IPS-15b (cell line): Measurements from ENCODE around the gene HPS1.

Source experiments
- H3K27me3 ChIP-seq: one replicate; pipeline ENCODE4 v1.6.1; 2013; ENCODE audit warnings: low read length; ENCODE audit not compliant: control insufficient read depth, insufficient read depth
- H3K36me3 ChIP-seq: one replicate; pipeline ENCODE4 v1.6.1; 2013; ENCODE audit warnings: low read length; ENCODE audit not compliant: control insufficient read depth, insufficient read depth
- H3K4me1 ChIP-seq: one replicate; pipeline ENCODE4 v1.6.1; 2013; ENCODE audit warnings: mild to moderate bottlenecking, low read length; ENCODE audit not compliant: control insufficient read depth, insufficient read depth
- H3K4me3 ChIP-seq: one replicate; pipeline ENCODE4 v1.5.1; 2013; ENCODE audit warnings: low read depth, low read length
- H3K9ac ChIP-seq: one replicate; pipeline ENCODE4 v1.6.1; 2013; ENCODE audit warnings: low read depth, mild to moderate bottlenecking, low read length
- H3K9me3 ChIP-seq: one replicate; pipeline ENCODE4 v1.6.1; 2013; ENCODE audit warnings: mild to moderate bottlenecking, low read length; ENCODE audit not compliant: control insufficient read depth, insufficient read depth

HPS1 gene

GRCh38 chr10:98376485-98376884 lies 70.2 kb downstream of the HPS1 start:
- Histone ChIP-seq H3K36me3 (no peaks in the 10 kb centered on the region), H3K4me3 (no peak overlapping the region), H3K9me3 (no peaks in the 10 kb centered on the region), H3K4me1 (no peaks in the 10 kb centered on the region), H3K9ac (no peak overlapping the region), H3K27me3 (no peaks in the 10 kb centered on the region)

GRCh38 chr10:98374217-98374985 lies 72.3 kb downstream of the HPS1 start:
- H3K27me3 ChIP-seq: no peaks in the 10 kb centered on the region
- no peaks in the 10 kb centered on the region for H3K9me3 ChIP-seq
- H3K4me1 ChIP-seq: peaks cover 3% of the 10 kb centered on the region
- H3K36me3 ChIP-seq: no peaks in the 10 kb centered on the region
- H3K9ac ChIP-seq: no peak overlapping the region
- no peak overlapping the region for H3K4me3 ChIP-seq

GRCh38 chr10:98373260-98374040 lies 73.3 kb downstream of the HPS1 start:
- Histone ChIP-seq H3K27me3 (no peaks in the 10 kb centered on the region), H3K4me1 (peaks cover 5% of the 10 kb centered on the region), H3K4me3 (no peak overlapping the region), H3K9me3 (no peaks in the 10 kb centered on the region), H3K9ac (no peak overlapping the region), H3K36me3 (no peaks in the 10 kb centered on the region)

- no peaks in the 10 kb centered on the region for H3K27me3 ChIP-seq
- H3K9me3 ChIP-seq: no peaks in the 10 kb centered on the region
- no peak overlapping the region for H3K4me3 ChIP-seq
- peaks cover 5% of the 10 kb centered on the region for H3K4me1 ChIP-seq
- no peak overlapping the region for H3K9ac ChIP-seq
- H3K36me3 ChIP-seq: no peaks in the 10 kb centered on the region
These were observed 75.6 kb downstream of the HPS1 start for GRCh38 chr10:98370831-98371820.

- H3K27me3 ChIP-seq: no peaks in the 10 kb centered on the region
- H3K4me3 ChIP-seq: no peak overlapping the region
- H3K36me3 ChIP-seq: no peaks in the 10 kb centered on the region
- peaks cover 5% of the 10 kb centered on the region for H3K4me1 ChIP-seq
- no peak overlapping the region for H3K9ac ChIP-seq
- no peaks in the 10 kb centered on the region for H3K9me3 ChIP-seq
These were observed 76.9 kb downstream of the HPS1 start for GRCh38 chr10:98369801-98370200.

GRCh38 chr10:98368644-98369043 lies 78.1 kb downstream of the HPS1 start:
- no peaks in the 10 kb centered on the region for H3K9me3 ChIP-seq
- no peaks in the 10 kb centered on the region for H3K27me3 ChIP-seq
- no peak overlapping the region for H3K9ac ChIP-seq
- H3K4me3 ChIP-seq: no peak overlapping the region
- no peaks in the 10 kb centered on the region for H3K36me3 ChIP-seq
- peaks cover 5% of the 10 kb centered on the region for H3K4me1 ChIP-seq

GRCh38 chr10:98367604-98368451 lies 78.9 kb downstream of the HPS1 start:
- H3K9me3 ChIP-seq: no peaks in the 10 kb centered on the region
- H3K9ac ChIP-seq: no peak overlapping the region
- H3K36me3 ChIP-seq: no peaks in the 10 kb centered on the region
- H3K4me1 ChIP-seq: peaks cover 5% of the 10 kb centered on the region
- no peak overlapping the region for H3K4me3 ChIP-seq
- no peaks in the 10 kb centered on the region for H3K27me3 ChIP-seq
